PC-3 (cell line): ENCODE measurements around the gene SAMD3. TPM values are rescaled to one million over a fixed set of nuclear protein-coding genes. Genes with fewer than 3 reads are reported as not detected.

ENCODE experiments used
- ATAC-seq: fragments of 200-7000 bp; cut with Tn5 transposase; 2 replicates; pipeline ENCODE4 v1.9.1; 2020; ENCODE audit warnings: mild to moderate bottlenecking, moderate library complexity
- BruUV-seq: library from RNA; stranded (reverse); fragments of 400-500 nt; replicated peaks from 2 replicates; lab custom pipeline; 2021; lab: Mats Ljungman, UMichigan
- CTCF ChIA-PET: fragments of 300-600 bp; sonication (Branson Sonifier 250); formaldehyde crosslinking; loops from one replicate; lab custom pipeline; 2022; ENCODE audit warnings: antibody characterized with exemption; lab: Charles Lee
- POLR2A ChIA-PET: fragments of 300-600 bp; sonication (Branson Sonifier 250); formaldehyde crosslinking; loops from one replicate; lab custom pipeline; 2022; ENCODE audit warnings: antibody characterized with exemption; ENCODE audit not compliant: unreplicated experiment; lab: Charles Lee
- DNase-seq: peaks from one replicate; pipeline ENCODE4 v3.0.0-alpha.2; 2015
- H2AFZ ChIP-seq: fragments of 300-600 bp; sonication (generic); 2 replicates; pipeline ENCODE4 v1.6.0; 2016; ENCODE audit warnings: antibody characterized with exemption, low read length
- H3F3A ChIP-seq: fragments of 300-600 bp; sonication (generic); one replicate; pipeline ENCODE4 v1.6.0; 2017; ENCODE audit warnings: antibody characterized with exemption, low read length, control low read depth, mild to moderate bottlenecking; ENCODE audit not compliant: unreplicated experiment
- H3K27ac ChIP-seq: fragments of 300-600 bp; sonication (generic); 2 replicates; pipeline ENCODE4 v1.5.1; 2016; ENCODE audit warnings: mild to moderate bottlenecking, low read length
- H3K27me3 ChIP-seq: fragments of 300-600 bp; sonication (generic); 2 replicates; pipeline ENCODE4 v1.6.1; 2016; ENCODE audit warnings: low read length, mixed read lengths
- H3K36me3 ChIP-seq: fragments of 300-600 bp; sonication (generic); 2 replicates; pipeline ENCODE4 v1.6.1; 2016; ENCODE audit warnings: low read depth, mixed run types, low read length, mixed read lengths
- H3K4me1 ChIP-seq: fragments of 300-600 bp; sonication (generic); 2 replicates; pipeline ENCODE4 v1.5.1; 2016; ENCODE audit warnings: low read length; ENCODE audit not compliant: insufficient read depth
- H3K4me2 ChIP-seq: fragments of 300-600 bp; sonication (generic); 2 replicates; pipeline ENCODE4 v1.6.0; 2016; ENCODE audit warnings: low read length
- H3K4me3 ChIP-seq: fragments of 300-600 bp; sonication (generic); 2 replicates; pipeline ENCODE4 v1.5.1; 2016; ENCODE audit warnings: mild to moderate bottlenecking, low read length, mixed read lengths
- H3K79me2 ChIP-seq: fragments of 300-600 bp; sonication (generic); 2 replicates; pipeline ENCODE4 v1.6.1; 2017; ENCODE audit warnings: low read length, mixed read lengths
- H3K9ac ChIP-seq: fragments of 300-600 bp; sonication (generic); 2 replicates; pipeline ENCODE4 v1.6.0; 2016; ENCODE audit warnings: mild to moderate bottlenecking, low read length
- H3K9me2 ChIP-seq: fragments of 300-600 bp; sonication (generic); replicated peaks from 2 replicates; pipeline ENCODE4 v1.6.1; 2016; ENCODE audit warnings: mixed run types, low read length, mixed read lengths
- H3K9me3 ChIP-seq: fragments of 300-600 bp; sonication (generic); 2 replicates; pipeline ENCODE4 v1.6.1; 2016; ENCODE audit warnings: low read length, mixed read lengths
- H4K20me1 ChIP-seq: fragments of 300-600 bp; sonication (generic); 2 replicates; pipeline ENCODE4 v1.6.1; 2016; ENCODE audit warnings: low read length, mixed read lengths
- CTCF ChIP-seq: fragments of 300-600 bp; sonication (generic); conservative IDR thresholded peaks from 2 replicates; pipeline ENCODE4 v1.5.1; 2017; ENCODE audit warnings: antibody characterized with exemption, low read depth, mild to moderate bottlenecking, low read length
- EZH2 ChIP-seq: fragments of 300-600 bp; sonication (generic); IDR thresholded peaks from one replicate; pipeline ENCODE4 v1.6.1; 2017; ENCODE audit warnings: antibody characterized with exemption, mild to moderate bottlenecking, low read length; ENCODE audit not compliant: unreplicated experiment
- EZH2phosphoT487 ChIP-seq: fragments of 300-600 bp; sonication (generic); IDR thresholded peaks from 2 replicates; pipeline ENCODE4 v1.6.1; 2018; ENCODE audit warnings: mild to moderate bottlenecking, antibody characterized with exemption, low read length, borderline replicate concordance
- intact Hi-C: fragments of 100-400 bp; cut with micrococcal nuclease; formaldehyde crosslinking; loops from 2 replicates; pipeline ENCODE4 v1.9.0; 2023
- total RNA-seq: library from RNA; depleted of rRNA; stranded (reverse); fragments of >200 nt; gene quantifications from 2 replicates; pipeline ENCODE4 v1.2.3, GENCODE V29; 2014

SAMD3 gene
- total RNA-seq, 1 experiment from 2014 or later: not detected

GRCh38 chr6:130216620-130217019, 6.1 kb downstream of the SAMD3 start:
- POLR2A ChIA-PET: no interaction called here
- Histone ChIP-seq H3K9me3 (no peaks in the 10 kb centered on the region), H3K79me2 (no peaks in the 10 kb centered on the region), H3K9me2 (no peaks in the 10 kb centered on the region), H4K20me1 (no peaks in the 10 kb centered on the region), H2AFZ (no peak overlapping the region), H3K27me3 (peaks cover 30% of the 10 kb centered on the region), H3K36me3 (no peaks in the 10 kb centered on the region), H3K27ac (no peak overlapping the region), H3K9ac (no peak overlapping the region), H3K4me3 (no peak overlapping the region), H3F3A (no peaks in the 10 kb centered on the region), H3K4me1 (no peaks in the 10 kb centered on the region), H3K4me2 (no peak overlapping the region)
- CTCF ChIA-PET: no interaction called here
- intact Hi-C loops: no loop called here
- no TSS peak for BruUV-seq
- no peak for TF ChIP-seq CTCF
- TF ChIP-seq EZH2: no peak
- TF ChIP-seq EZH2phosphoT487: no peak
- ATAC-seq: no peak
- no peak for DNase-seq

DNA sequence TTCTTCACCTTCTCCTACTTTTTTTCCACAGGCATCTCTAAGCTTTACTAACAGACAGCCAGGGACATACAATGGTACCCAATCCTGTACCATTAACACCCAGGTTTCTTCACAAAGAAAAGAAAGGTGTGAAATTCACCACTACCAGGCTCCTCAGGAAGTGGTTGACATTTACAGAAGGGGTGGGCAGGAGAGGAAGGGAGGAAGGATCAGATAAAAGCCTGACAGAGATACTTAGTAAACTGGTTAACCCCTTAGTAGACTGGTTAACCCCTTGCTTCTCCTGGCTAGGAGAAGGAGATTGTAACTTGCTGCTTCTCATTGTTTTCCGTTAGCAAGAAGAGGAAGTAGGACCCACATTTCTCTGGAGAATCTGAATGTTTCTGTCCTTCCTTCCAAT, 7.2 kb downstream of the SAMD3 start:
- Histone ChIP-seq H3K27me3 (peaks cover 30% of the 10 kb centered on the region), H3K9me3 (no peaks in the 10 kb centered on the region), H3K4me2 (no peak overlapping the region), H4K20me1 (no peaks in the 10 kb centered on the region), H3F3A (no peaks in the 10 kb centered on the region), H3K4me1 (no peaks in the 10 kb centered on the region), H3K27ac (no peak overlapping the region), H3K9me2 (no peaks in the 10 kb centered on the region), H2AFZ (no peak overlapping the region), H3K4me3 (no peak overlapping the region), H3K36me3 (no peaks in the 10 kb centered on the region), H3K79me2 (no peaks in the 10 kb centered on the region), H3K9ac (no peak overlapping the region)
- TF ChIP-seq CTCF (no peak), EZH2 (no peak), EZH2phosphoT487 (no peak)
- POLR2A ChIA-PET: no interaction called here
- DNase-seq (no peak), ATAC-seq (no peak)
- CTCF ChIA-PET: no interaction called here
- intact Hi-C loops: no loop called here
- no TSS peak for BruUV-seq

- H3K4me3 ChIP-seq: no peak overlapping the region
- TF ChIP-seq CTCF (no peak), EZH2phosphoT487 (no peak), EZH2 (no peak)
- H3K36me3 ChIP-seq: no peaks in the 10 kb centered on the region
- H3K27ac ChIP-seq: no peak overlapping the region
- ATAC-seq: no peak
- H3K27me3 ChIP-seq: peaks cover 24% of the 10 kb centered on the region; the same call in 1 of the 2 replicates
- ChIA-PET POLR2A (no interaction called here), CTCF (no interaction called here)
- no TSS peak for BruUV-seq
- H2AFZ ChIP-seq: no peak overlapping the region
- no peaks in the 10 kb centered on the region for H3F3A ChIP-seq
- no peak overlapping the region for H3K4me2 ChIP-seq
- no peak for DNase-seq
- no peaks in the 10 kb centered on the region for H3K9me3 ChIP-seq
- H3K4me1 ChIP-seq: no peaks in the 10 kb centered on the region
- H3K9me2 ChIP-seq: no peaks in the 10 kb centered on the region
- no peak overlapping the region for H3K9ac ChIP-seq
- intact Hi-C loops: no loop called here
- H4K20me1 ChIP-seq: no peaks in the 10 kb centered on the region
- H3K79me2 ChIP-seq: no peaks in the 10 kb centered on the region
Observed at GRCh38 chr6:130212215-130212874, 10.4 kb downstream of the SAMD3 start.
